Endodermal cell (in vitro differentiated cells): ENCODE data around the gene TMEM240. TPM values are rescaled to one million over a fixed set of nuclear protein-coding genes. Genes with fewer than 3 reads are reported as not detected.
"Not testable (repeated sequence)": the region's sequence is repeated elsewhere in the genome, so short reads cannot be mapped to it uniquely, and the experiment has no call there.

Experiments
- DNase-seq: peaks from one replicate; pipeline ENCODE4 v3.0.0-alpha.2; 2017
- H3K27ac ChIP-seq: 2 replicates; pipeline ENCODE4 v1.5.1; 2013; ENCODE audit warnings: mild to moderate bottlenecking, low read depth, low read length, moderate library complexity
- H3K27me3 ChIP-seq: 2 replicates; pipeline ENCODE4 v1.6.1; 2013; ENCODE audit warnings: mild to moderate bottlenecking, low read length, moderate library complexity; ENCODE audit not compliant: insufficient read depth, control insufficient read depth, poor library complexity, severe bottlenecking
- H3K36me3 ChIP-seq: 2 replicates; pipeline ENCODE4 v1.7.0; 2013; ENCODE audit warnings: mild to moderate bottlenecking, low read length, moderate library complexity; ENCODE audit not compliant: control insufficient read depth, insufficient read depth
- H3K4me1 ChIP-seq: one replicate; pipeline ENCODE4 v1.7.0; 2013; ENCODE audit warnings: low read length; ENCODE audit not compliant: control insufficient read depth, insufficient read depth
- H3K4me3 ChIP-seq: 2 replicates; pipeline ENCODE4 v1.5.1; 2013; ENCODE audit warnings: mild to moderate bottlenecking, low read length, moderate library complexity
- H3K9ac ChIP-seq: 2 replicates; pipeline ENCODE4 v1.6.1; 2013; ENCODE audit warnings: mild to moderate bottlenecking, low read length, moderate library complexity; ENCODE audit not compliant: poor library complexity, severe bottlenecking; ENCODE audit errors: extremely low read depth
- H3K9me3 ChIP-seq: 2 replicates; pipeline ENCODE4 v1.6.1; 2013; ENCODE audit warnings: mild to moderate bottlenecking, low read length, moderate library complexity; ENCODE audit not compliant: control insufficient read depth
- H3K27ac Mint-ChIP-seq: 2 replicates; pipeline ENCODE4 v1.8.0; 2020; ENCODE audit warnings: mixed read lengths
- H3K27me3 Mint-ChIP-seq: 2 replicates; pipeline ENCODE4 v1.8.0; 2021; ENCODE audit warnings: mild to moderate bottlenecking, mixed read lengths; ENCODE audit not compliant: insufficient read depth
- H3K36me3 Mint-ChIP-seq: 2 replicates; pipeline ENCODE4 v1.8.0; 2020; ENCODE audit warnings: low read depth, mixed read lengths
- H3K4me1 Mint-ChIP-seq: 2 replicates; pipeline ENCODE4 v1.8.0; 2020; ENCODE audit warnings: mixed read lengths
- H3K4me3 Mint-ChIP-seq: 2 replicates; pipeline ENCODE4 v1.8.0; 2020; ENCODE audit warnings: mild to moderate bottlenecking, moderate library complexity, mixed read lengths
- H3K9me3 Mint-ChIP-seq: 2 replicates; pipeline ENCODE4 v1.8.0; 2020; ENCODE audit warnings: mild to moderate bottlenecking, mixed read lengths
- WGBS, 2 experiments: methylation state at CpG; one replicate each; pipeline versions ENCODE4 v1.1.5 to v1.1.7; 2013; ENCODE audit warnings: missing lambda C conversion rate in 2 of 2, mixed read lengths in 1 of 2; ENCODE audit not compliant: insufficient coverage in 1 of 2, insufficient read length in 1 of 2; 5-methylcytosine and 5-hydroxymethylcytosine counted together
- total RNA-seq, 2 donors: library from RNA; stranded (reverse); fragmentation: NEBNext Ultra II Directional in 1 of 2; extraction: Animal tissue kit (Norgen Biotek cat#: 25700) in 1 of 2; gene quantifications; 2 replicates in 1 of 2; 3 replicates in 1 of 2; pipeline ENCODE4 v1.2.1, GENCODE V29; 2021
- TF ChIP-seq, protein P1 (sequence below): fragments of 200-600 bp; sonication (generic); conservative IDR thresholded peaks from 2 replicates; pipeline ENCODE4 v1.5.0; 2021; ENCODE audit warnings: antibody characterized with exemption, mild to moderate bottlenecking

TMEM240 gene
- total RNA-seq, 2 donors from 2014 or later = 6.4 to 6.9 TPM

DNA sequence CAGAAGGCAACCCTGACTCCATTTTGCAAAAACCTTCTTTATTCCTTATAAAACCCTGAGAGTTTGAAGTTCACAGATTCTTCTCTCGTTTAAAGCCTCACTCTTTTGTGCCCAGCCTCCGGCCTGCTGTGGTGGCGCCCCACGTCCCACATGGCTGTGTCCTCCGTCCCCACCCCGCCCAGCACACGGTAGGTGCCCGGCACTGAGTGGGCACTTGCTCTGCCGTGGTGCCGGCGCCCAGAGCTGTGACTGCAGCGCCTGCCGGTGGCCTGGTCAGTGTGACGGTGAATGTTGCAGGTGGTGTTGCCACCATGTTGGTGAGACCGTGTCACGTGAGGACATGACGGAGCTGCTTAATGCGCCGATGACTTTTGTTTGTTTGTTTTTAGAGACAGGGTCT is 19.1 kb downstream of the TMEM240 start:
- no peak overlapping the region for H3K27ac Mint-ChIP-seq
- H3K4me1 Mint-ChIP-seq = no peaks in the 10 kb centered on the region
- 95 to 96% methylated on average over 16 to 19 of the region's 19 CpGs for WGBS, 2 experiments
- Histone ChIP-seq H3K27ac (no peak overlapping the region), H3K27me3 (no peaks in the 10 kb centered on the region), H3K36me3 (peaks cover 16% of the 10 kb centered on the region), H3K4me3 (no peak overlapping the region), H3K9ac (no peak overlapping the region), H3K9me3 (no peaks in the 10 kb centered on the region), H3K4me1 (no peaks in the 10 kb centered on the region)
- TF ChIP-seq, protein P1, sequence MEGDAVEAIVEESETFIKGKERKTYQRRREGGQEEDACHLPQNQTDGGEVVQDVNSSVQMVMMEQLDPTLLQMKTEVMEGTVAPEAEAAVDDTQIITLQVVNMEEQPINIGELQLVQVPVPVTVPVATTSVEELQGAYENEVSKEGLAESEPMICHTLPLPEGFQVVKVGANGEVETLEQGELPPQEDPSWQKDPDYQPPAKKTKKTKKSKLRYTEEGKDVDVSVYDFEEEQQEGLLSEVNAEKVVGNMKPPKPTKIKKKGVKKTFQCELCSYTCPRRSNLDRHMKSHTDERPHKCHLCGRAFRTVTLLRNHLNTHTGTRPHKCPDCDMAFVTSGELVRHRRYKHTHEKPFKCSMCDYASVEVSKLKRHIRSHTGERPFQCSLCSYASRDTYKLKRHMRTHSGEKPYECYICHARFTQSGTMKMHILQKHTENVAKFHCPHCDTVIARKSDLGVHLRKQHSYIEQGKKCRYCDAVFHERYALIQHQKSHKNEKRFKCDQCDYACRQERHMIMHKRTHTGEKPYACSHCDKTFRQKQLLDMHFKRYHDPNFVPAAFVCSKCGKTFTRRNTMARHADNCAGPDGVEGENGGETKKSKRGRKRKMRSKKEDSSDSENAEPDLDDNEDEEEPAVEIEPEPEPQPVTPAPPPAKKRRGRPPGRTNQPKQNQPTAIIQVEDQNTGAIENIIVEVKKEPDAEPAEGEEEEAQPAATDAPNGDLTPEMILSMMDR = no peak
- peaks cover 44% of the 10 kb centered on the region for H3K36me3 Mint-ChIP-seq
- H3K27me3 Mint-ChIP-seq = no peaks in the 10 kb centered on the region
- no peaks in the 10 kb centered on the region for H3K9me3 Mint-ChIP-seq
- no peak for DNase-seq
- H3K4me3 Mint-ChIP-seq = no peak overlapping the region

DNA sequence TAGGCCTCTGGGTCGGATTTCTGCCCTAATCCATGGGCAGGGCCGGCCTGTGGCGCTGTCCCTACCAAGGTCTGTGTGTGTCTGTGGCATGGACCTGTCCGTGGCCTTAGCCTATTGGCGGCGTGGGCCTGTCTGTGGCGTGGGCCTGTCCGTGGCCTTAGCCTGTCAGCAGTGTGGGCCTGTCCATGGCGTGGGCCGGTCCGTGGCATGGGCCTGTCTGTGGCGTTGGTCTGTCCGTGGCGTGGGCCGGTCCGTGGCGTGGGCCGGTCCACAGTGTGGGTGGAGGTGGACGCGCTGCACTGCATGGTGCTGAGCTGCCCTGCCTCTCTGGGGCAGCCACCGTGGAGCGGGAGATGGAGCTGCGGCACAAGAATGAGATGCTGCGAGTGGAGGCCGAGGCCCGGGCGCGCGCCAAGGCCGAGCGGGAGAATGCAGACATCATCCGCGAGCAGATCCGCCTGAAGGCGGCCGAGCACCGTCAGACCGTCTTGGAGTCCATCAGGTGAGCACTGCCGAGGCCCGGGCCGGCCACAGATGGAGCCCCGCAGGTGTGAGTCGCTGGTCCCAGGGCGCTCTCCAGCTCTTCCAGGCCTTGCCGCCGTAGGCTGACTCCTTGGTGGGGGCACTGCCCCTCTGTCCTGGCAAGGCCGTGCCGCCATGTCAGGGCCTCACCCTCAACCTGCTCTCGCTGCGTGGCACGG is 20.5 kb downstream of the TMEM240 start:
- H3K9me3 Mint-ChIP-seq, H3K27ac Mint-ChIP-seq, H3K9ac ChIP-seq, H3K9me3 ChIP-seq, H3K4me1 Mint-ChIP-seq, DNase-seq, H3K27ac ChIP-seq, H3K4me3 Mint-ChIP-seq, H3K4me1 ChIP-seq, H3K27me3 Mint-ChIP-seq, H3K4me3 ChIP-seq, H3K27me3 ChIP-seq: not testable (repeated sequence)
- H3K36me3 ChIP-seq = peaks cover 23% of the 10 kb centered on the region
- WGBS, 2 experiments = 96 to 99% methylated on average over 17 to 44 of the region's 51 CpGs
- H3K36me3 Mint-ChIP-seq = peaks cover 46% of the 10 kb centered on the region

DNA sequence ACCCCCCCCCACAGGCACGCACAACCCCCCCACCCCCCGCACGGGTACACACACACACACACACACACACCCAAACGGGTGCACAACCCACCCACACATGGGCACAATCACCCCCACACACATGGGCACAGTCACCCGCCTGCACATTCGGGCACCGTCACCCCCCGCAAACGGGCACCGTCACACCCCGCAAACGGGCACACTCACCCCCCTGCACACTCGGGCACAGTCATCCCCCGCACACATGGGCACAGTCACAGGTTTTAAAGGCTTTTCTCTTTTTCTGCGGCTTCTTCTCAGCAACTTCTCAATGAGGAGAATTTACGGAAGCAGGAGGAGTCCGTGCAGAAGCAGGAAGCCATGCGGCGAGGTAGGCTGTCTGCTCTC is 21.8 kb downstream of the TMEM240 start:
- H3K36me3 ChIP-seq = peaks cover 23% of the 10 kb centered on the region
- H3K9ac ChIP-seq, H3K27me3 Mint-ChIP-seq, H3K9me3 ChIP-seq, H3K9me3 Mint-ChIP-seq, DNase-seq, H3K4me3 ChIP-seq, H3K4me3 Mint-ChIP-seq, H3K4me1 Mint-ChIP-seq, H3K27ac Mint-ChIP-seq, H3K27ac ChIP-seq, H3K27me3 ChIP-seq, H3K4me1 ChIP-seq: not testable (repeated sequence)
- WGBS, 2 experiments = 94 to 100% methylated on average over 4 to 14 of the region's 19 CpGs
- peaks cover 42% of the 10 kb centered on the region for H3K36me3 Mint-ChIP-seq

DNA sequence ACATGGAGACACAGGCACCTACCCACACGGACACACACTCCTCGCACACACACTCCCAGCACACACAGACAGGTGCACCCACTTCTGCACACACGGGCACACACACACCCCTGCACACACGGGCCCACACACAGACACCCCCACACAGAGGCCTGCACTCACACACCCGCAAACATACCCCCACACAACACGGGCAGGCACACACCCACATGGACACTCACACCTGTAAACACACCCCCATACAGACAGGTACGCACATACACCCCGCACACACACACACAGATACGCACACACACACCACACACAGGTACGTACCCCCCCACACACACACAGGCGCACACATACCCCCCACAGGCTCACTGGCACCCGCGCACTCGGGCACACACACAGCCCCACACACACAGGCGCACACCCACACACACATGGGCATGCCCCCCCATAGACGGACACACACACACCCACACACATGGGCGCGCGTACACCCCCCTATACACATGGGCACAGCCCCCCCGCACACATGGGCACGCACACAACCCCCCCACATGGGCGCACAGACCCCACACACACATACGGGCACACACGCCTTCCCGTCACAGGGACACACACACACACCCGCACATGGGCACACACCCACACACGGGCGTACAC is 22.3 kb downstream of the TMEM240 start:
- H3K36me3 Mint-ChIP-seq = peaks cover 42% of the 10 kb centered on the region
- Histone ChIP-seq H3K4me1 (no peaks in the 10 kb centered on the region), H3K4me3 (no peak overlapping the region), H3K27me3 (no peaks in the 10 kb centered on the region), H3K36me3 (peaks cover 23% of the 10 kb centered on the region), H3K9me3 (no peaks in the 10 kb centered on the region), H3K27ac (no peak overlapping the region), H3K9ac (no peak overlapping the region)
- no peak overlapping the region for H3K27ac Mint-ChIP-seq
- TF ChIP-seq, protein P1 = no peak
- no peaks in the 10 kb centered on the region for H3K27me3 Mint-ChIP-seq
- 85 to 97% methylated on average over 4 to 20 of the region's 28 CpGs for WGBS, 2 experiments
- no peak for DNase-seq
- no peaks in the 10 kb centered on the region for H3K9me3 Mint-ChIP-seq
- H3K4me3 Mint-ChIP-seq = no peak overlapping the region
- H3K4me1 Mint-ChIP-seq = no peaks in the 10 kb centered on the region

DNA sequence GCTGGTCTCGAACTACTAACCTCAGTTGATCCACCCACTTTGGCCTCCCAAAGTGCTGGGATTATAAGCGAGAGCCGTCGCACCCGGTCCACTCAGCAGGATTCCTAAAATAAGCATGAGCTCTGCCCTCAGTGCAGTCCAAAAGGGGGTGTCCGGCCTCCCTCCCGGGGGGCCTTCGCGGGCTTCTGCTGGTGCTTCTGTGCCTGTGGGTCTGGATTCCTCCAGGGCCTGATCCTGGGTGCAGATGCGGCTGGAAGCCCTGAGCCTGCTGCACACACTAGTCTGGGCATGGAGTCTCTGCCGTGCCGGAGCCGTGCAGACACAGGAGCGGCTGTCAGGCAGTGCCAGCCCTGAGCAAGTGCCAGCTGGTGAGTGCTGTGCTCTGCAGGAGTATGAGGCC is 23.5 kb downstream of the TMEM240 start:
- not testable (repeated sequence) for H3K4me1 ChIP-seq, H3K9me3 Mint-ChIP-seq, H3K27ac ChIP-seq, H3K27me3 Mint-ChIP-seq, H3K4me3 ChIP-seq, H3K4me1 Mint-ChIP-seq, H3K27me3 ChIP-seq, DNase-seq, H3K9me3 ChIP-seq, H3K9ac ChIP-seq, H3K27ac Mint-ChIP-seq, H3K4me3 Mint-ChIP-seq
- peaks cover 23% of the 10 kb centered on the region for H3K36me3 ChIP-seq
- WGBS, 2 experiments = 93 to 97% methylated on average over 5 to 12 of the region's 14 CpGs
- H3K36me3 Mint-ChIP-seq = peaks cover 37% of the 10 kb centered on the region
